Brain microvascular endothelial cell (primary cell): Measurements from ENCODE around the gene GLS.

Experiments used
- DNase-seq: peaks from one replicate; pipeline ENCODE4 v3.0.0-alpha.2; 2020
- H3K27ac ChIP-seq: fragments of 250-450 bp; sonication (Bioruptor Pico); 2 replicates; pipeline ENCODE4 v1.5.1; 2020; ENCODE audit warnings: mild to moderate bottlenecking, moderate library complexity
- H3K27me3 ChIP-seq: fragments of 250-450 bp; sonication (Bioruptor Pico); replicated peaks from 2 replicates; pipeline ENCODE4 v1.5.1; 2020; ENCODE audit warnings: mild to moderate bottlenecking
- H3K36me3 ChIP-seq: fragments of 250-450 bp; sonication (Bioruptor Pico); replicated peaks from 2 replicates; pipeline ENCODE4 v1.5.1; 2020; ENCODE audit warnings: mild to moderate bottlenecking
- H3K4me3 ChIP-seq: 2 replicates; pipeline ENCODE4 v1.5.1; 2011; ENCODE audit warnings: low read depth, mild to moderate bottlenecking, control low read depth, low read length, moderate library complexity
- CTCF ChIP-seq: IDR thresholded peaks from 2 replicates; pipeline ENCODE4 v1.5.1; 2011; ENCODE audit warnings: low read depth, mild to moderate bottlenecking, moderate library complexity, low read length, control low read depth, inconsistent platforms; ENCODE audit errors: missing control alignments
- in situ Hi-C: cut with HindIII; loops from 2 replicates; pipeline ENCODE4 v1.10.0; 2017; ENCODE audit warnings: low sequenced_read_pairs, low pct_ligation_motif_present

Gene GLS

GRCh38 chr2:190916829-190917228, 36.2 kb downstream of the GLS start:
- DNase-seq: no peak
- Histone ChIP-seq H3K4me3 (no peak overlapping the region), H3K36me3 (peaks cover 32% of the 10 kb centered on the region), H3K27me3 (no peaks in the 10 kb centered on the region), H3K27ac (no peak overlapping the region)
- no peak for TF ChIP-seq CTCF
- in situ Hi-C loops: no loop called here

DNA sequence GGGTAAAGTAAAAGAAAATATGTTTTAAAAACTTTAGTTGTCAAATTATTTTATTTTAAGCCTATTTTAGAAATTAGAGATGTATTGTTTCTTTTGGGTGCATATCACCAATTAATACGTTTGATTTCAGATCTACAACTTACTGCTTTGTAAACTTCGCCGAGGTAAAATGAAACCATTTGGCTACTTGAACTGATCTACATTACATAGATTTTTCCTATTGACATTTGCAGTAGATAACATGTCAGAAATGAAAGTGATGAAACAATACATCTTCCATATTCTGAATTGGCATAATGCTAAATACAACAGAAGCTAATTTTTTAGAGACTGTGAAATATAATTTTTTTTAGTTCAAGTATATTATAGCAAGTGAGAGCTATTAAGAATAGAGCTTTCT, 39.5 kb downstream of the GLS start:
- DNase-seq: no peak
- peaks cover 34% of the 10 kb centered on the region for H3K36me3 ChIP-seq
- H3K4me3 ChIP-seq: no peak overlapping the region
- H3K27ac ChIP-seq: no peak overlapping the region
- in situ Hi-C loops: no loop called here
- TF ChIP-seq CTCF: no peak
- no peaks in the 10 kb centered on the region for H3K27me3 ChIP-seq

GRCh38 chr2:190922376-190922775, 41.8 kb downstream of the GLS start:
- in situ Hi-C loops: no loop called here
- Histone ChIP-seq H3K36me3 (peaks cover 42% of the 10 kb centered on the region), H3K27ac (no peak overlapping the region), H3K27me3 (no peaks in the 10 kb centered on the region), H3K4me3 (no peak overlapping the region)
- no peak for DNase-seq
- no peak for TF ChIP-seq CTCF

- in situ Hi-C loops: no loop called here
- H3K27ac ChIP-seq: peak overlapping the region; percentile 12
- no peaks in the 10 kb centered on the region for H3K27me3 ChIP-seq
- no peak for TF ChIP-seq CTCF
- H3K4me3 ChIP-seq: no peak overlapping the region
- peaks cover 58% of the 10 kb centered on the region for H3K36me3 ChIP-seq
- peak; percentile 27 for DNase-seq
Measured at GRCh38 chr2:190927301-190927700, 46.7 kb downstream of the GLS start.

- in situ Hi-C loops: no loop called here
- DNase-seq: peak; percentile 31
- no peak for TF ChIP-seq CTCF
- Histone ChIP-seq H3K27me3 (no peaks in the 10 kb centered on the region), H3K36me3 (peaks cover 48% of the 10 kb centered on the region), H3K27ac (no peak overlapping the region), H3K4me3 (no peak overlapping the region)
Measured at GRCh38 chr2:190929919-190930318, 49.3 kb downstream of the GLS start.

GRCh38 chr2:190930411-190930810, 49.8 kb downstream of the GLS start:
- peaks cover 44% of the 10 kb centered on the region for H3K36me3 ChIP-seq
- H3K27ac ChIP-seq: no peak overlapping the region
- TF ChIP-seq CTCF: no peak
- no peaks in the 10 kb centered on the region for H3K27me3 ChIP-seq
- no peak for DNase-seq
- no peak overlapping the region for H3K4me3 ChIP-seq
- in situ Hi-C loops: no loop called here
